Measurements from ENCODE around the gene COL21A1.

Gene COL21A1

GRCh38 chr6:56244089-56244488 lies 3.3 kb downstream of the COL21A1 start:
- no peak overlapping the region for H3K27ac ChIP-seq (ENCODE audit: low read depth, low read length)
- TF ChIP-seq CTCF (IDR thresholded peaks at IDR 0.05; ENCODE audit: low read depth, low read length, poor library complexity, severe bottlenecking) (no peak), EZH2phosphoT487 (IDR thresholded peaks at IDR 0.05; ENCODE audit: borderline replicate concordance, low read length) (no peak)

GRCh38 chr6:56243518-56244070 lies 3.8 kb downstream of the COL21A1 start:
- Histone ChIP-seq H3K36me3 (ENCODE audit: control insufficient read depth, low read length) (no peaks in the 10 kb centered on the region), H3K4me1 (ENCODE audit: control insufficient read depth, low read length) (no peaks in the 10 kb centered on the region), H3F3A (ENCODE audit: control insufficient read depth, insufficient read depth) (no peaks in the 10 kb centered on the region), H3K9me2 (replicated peaks; ENCODE audit: control insufficient read depth, low read length) (no peaks in the 10 kb centered on the region), H3K4me3 (ENCODE audit: low read length) (no peak overlapping the region), H3K9me3 (ENCODE audit: control insufficient read depth, insufficient read depth, low read length) (no peaks in the 10 kb centered on the region; the same call in 1 of the 2 replicates), H3K27me3 (ENCODE audit: control insufficient read depth, low read length) (no peaks in the 10 kb centered on the region), H3K79me2 (ENCODE audit: control insufficient read depth, low read length) (no peaks in the 10 kb centered on the region), H3K27ac (ENCODE audit: low read depth, low read length) (no peak overlapping the region), H3K4me2 (ENCODE audit: low read length) (no peak overlapping the region), H4K20me1 (ENCODE audit: control insufficient read depth, insufficient read depth, low read depth, low read length) (no peaks in the 10 kb centered on the region)
- no peak for TF ChIP-seq EZH2phosphoT487 (IDR thresholded peaks at IDR 0.05; ENCODE audit: borderline replicate concordance, low read length)
- no peak for TF ChIP-seq CTCF (IDR thresholded peaks at IDR 0.05; ENCODE audit: low read depth, low read length, poor library complexity, severe bottlenecking)

More at GRCh38 chr6:56244089-56244488, 3.3 kb downstream of the COL21A1 start:
- Histone ChIP-seq H3F3A (ENCODE audit: control insufficient read depth, insufficient read depth) (no peaks in the 10 kb centered on the region), H3K4me2 (ENCODE audit: low read length) (no peak overlapping the region), H3K9me3 (ENCODE audit: control insufficient read depth, insufficient read depth, low read length) (no peaks in the 10 kb centered on the region; the same call in 1 of the 2 replicates), H3K36me3 (ENCODE audit: control insufficient read depth, low read length) (no peaks in the 10 kb centered on the region), H3K9me2 (replicated peaks; ENCODE audit: control insufficient read depth, low read length) (no peaks in the 10 kb centered on the region), H3K79me2 (ENCODE audit: control insufficient read depth, low read length) (no peaks in the 10 kb centered on the region), H3K4me1 (ENCODE audit: control insufficient read depth, low read length) (no peaks in the 10 kb centered on the region), H3K27me3 (ENCODE audit: control insufficient read depth, low read length) (no peaks in the 10 kb centered on the region), H3K4me3 (ENCODE audit: low read length) (no peak overlapping the region), H4K20me1 (ENCODE audit: control insufficient read depth, insufficient read depth, low read depth, low read length) (no peaks in the 10 kb centered on the region)

GRCh38 chr6:56242346-56242745 lies 5.0 kb downstream of the COL21A1 start:
- Histone ChIP-seq H3K4me2 (ENCODE audit: low read length) (no peak overlapping the region), H3K27me3 (ENCODE audit: control insufficient read depth, low read length) (no peaks in the 10 kb centered on the region)
- TF ChIP-seq EZH2phosphoT487 (IDR thresholded peaks at IDR 0.05; ENCODE audit: borderline replicate concordance, low read length) = no peak
- TF ChIP-seq CTCF (IDR thresholded peaks at IDR 0.05; ENCODE audit: low read depth, low read length, poor library complexity, severe bottlenecking) = no peak

More at GRCh38 chr6:56242346-56242745, 5.0 kb downstream of the COL21A1 start:
- no peaks in the 10 kb centered on the region for H3K4me1 ChIP-seq (ENCODE audit: control insufficient read depth, low read length)
- H3K4me3 ChIP-seq (ENCODE audit: low read length) = no peak overlapping the region
- H3K9me3 ChIP-seq (ENCODE audit: control insufficient read depth, insufficient read depth, low read length) = no peaks in the 10 kb centered on the region; the same call in 1 of the 2 replicates
- H3K36me3 ChIP-seq (ENCODE audit: control insufficient read depth, low read length) = no peaks in the 10 kb centered on the region
- H3F3A ChIP-seq (ENCODE audit: control insufficient read depth, insufficient read depth) = no peaks in the 10 kb centered on the region
- no peak overlapping the region for H3K27ac ChIP-seq (ENCODE audit: low read depth, low read length)
- H3K9me2 ChIP-seq (replicated peaks; ENCODE audit: control insufficient read depth, low read length) = no peaks in the 10 kb centered on the region
- no peaks in the 10 kb centered on the region for H4K20me1 ChIP-seq (ENCODE audit: control insufficient read depth, insufficient read depth, low read depth, low read length)
- H3K79me2 ChIP-seq (ENCODE audit: control insufficient read depth, low read length) = no peaks in the 10 kb centered on the region
